Activated naive CD8-positive, alpha-beta T cell treated with anti-CD3 and anti-CD28 coated beads, Interleukin-2, amount 10 ng/mL, durations not matched to agents 7 days and 5 days (primary cell): Measurements from ENCODE around the gene CTSO. TPM values are rescaled to one million over a fixed set of nuclear protein-coding genes. Genes with fewer than 3 reads are reported as not detected.

Experiments
- ATAC-seq: fragments of 150-1000 bp; cut with Tn5 transposase; one replicate; pipeline ENCODE4 v1.10.0; 2021; ENCODE audit warnings: low read depth, moderate library complexity
- POLR2A ChIA-PET: fragments of 350-600 bp; sonication (Branson Sonifier 250); formaldehyde crosslinking; loops from one replicate; lab custom pipeline; 2021; ENCODE audit warnings: antibody characterized with exemption; lab: Charles Lee
- DNase-seq: peaks from one replicate; pipeline ENCODE4 v3.0.0; 2021
- H3K27ac Mint-ChIP-seq: one replicate; pipeline ENCODE4 v1.8.0; 2022; ENCODE audit warnings: mild to moderate bottlenecking, mixed read lengths
- H3K27me3 Mint-ChIP-seq: one replicate; pipeline ENCODE4 v1.8.0; 2022; ENCODE audit warnings: mild to moderate bottlenecking, moderate library complexity, mixed read lengths
- H3K36me3 Mint-ChIP-seq: one replicate; pipeline ENCODE4 v1.8.0; 2021; ENCODE audit warnings: mild to moderate bottlenecking, mixed read lengths
- H3K4me1 Mint-ChIP-seq: one replicate; pipeline ENCODE4 v1.8.0; 2021; ENCODE audit warnings: mixed read lengths
- H3K4me3 Mint-ChIP-seq: one replicate; pipeline ENCODE4 v1.8.0; 2022; ENCODE audit warnings: mild to moderate bottlenecking, moderate library complexity, mixed read lengths
- H3K9me3 Mint-ChIP-seq: one replicate; pipeline ENCODE4 v1.8.0; 2021; ENCODE audit warnings: mixed read lengths
- total RNA-seq, 2 experiments: library from RNA; stranded (reverse); gene quantifications; one replicate each; pipeline ENCODE4 v1.2.3, GENCODE V29; 2021

Gene CTSO
- total RNA-seq, 2 experiments from 2014 or later = 7.6 to 8.3 TPM

DNA sequence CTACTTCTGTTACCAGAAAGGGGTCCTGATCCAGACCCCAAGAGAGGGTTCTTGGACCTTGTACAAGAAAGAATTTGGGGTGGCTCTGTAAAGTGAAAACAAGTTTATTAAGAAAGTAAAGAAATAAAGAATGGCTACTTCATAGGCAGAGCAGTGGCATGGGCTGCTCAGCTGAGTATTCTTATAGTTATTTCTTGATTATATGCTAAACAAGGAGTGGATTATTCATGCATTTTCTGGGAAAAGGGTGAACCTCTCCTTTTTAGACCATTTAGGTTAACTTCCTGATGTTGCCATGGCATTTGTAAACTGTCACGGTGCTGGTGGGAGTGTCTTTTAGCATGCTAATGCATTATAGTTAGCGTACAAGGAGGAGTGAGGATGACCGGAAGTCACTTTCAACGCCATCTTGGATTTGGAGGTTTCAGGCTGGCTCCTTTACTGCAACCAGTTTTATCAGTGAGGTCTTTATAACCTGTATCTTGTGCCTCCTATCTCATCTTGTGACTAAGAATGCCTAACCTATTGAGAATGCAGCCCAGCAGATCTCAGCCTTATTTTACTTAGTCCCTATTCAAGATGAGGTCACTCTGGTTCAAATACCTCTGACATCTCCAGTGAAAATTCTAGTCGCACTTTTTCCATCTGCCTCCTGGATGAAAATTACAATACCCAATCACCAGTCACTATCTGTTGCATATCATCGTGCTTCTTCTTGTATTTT lies 65.7 kb downstream of the CTSO start:
- Mint-ChIP-seq H3K27ac (no peak overlapping the region), H3K27me3 (peaks cover 8% of the 10 kb centered on the region)
- POLR2A ChIA-PET = no interaction called here

DNA sequence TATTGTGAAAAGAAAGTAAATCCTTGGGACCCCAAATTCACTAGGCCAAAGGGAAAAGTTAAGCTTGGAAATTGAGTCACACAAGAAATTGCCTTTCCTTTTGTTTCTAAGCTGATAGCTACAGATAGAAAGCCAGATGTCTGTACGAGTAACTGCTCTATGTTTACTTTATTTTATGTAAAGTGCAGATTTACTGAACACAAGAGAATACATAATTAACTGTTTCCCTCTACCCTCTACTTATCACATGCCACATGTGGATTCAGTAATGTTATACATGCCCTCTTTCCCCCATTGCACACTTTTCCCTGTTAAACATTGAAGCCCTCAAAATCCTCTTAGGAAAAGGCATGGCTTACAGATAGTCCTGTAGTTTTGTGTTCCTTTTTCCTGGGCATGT lies 66.6 kb downstream of the CTSO start:
- ATAC-seq (no peak), DNase-seq (no peak)
- Mint-ChIP-seq H3K4me3 (no peak overlapping the region), H3K4me1 (no peaks in the 10 kb centered on the region), H3K27me3 (peaks cover 8% of the 10 kb centered on the region), H3K36me3 (no peaks in the 10 kb centered on the region), H3K9me3 (no peaks in the 10 kb centered on the region), H3K27ac (no peak overlapping the region)
- POLR2A ChIA-PET = no interaction called here

More for the DNA sequence above, 65.7 kb downstream of the CTSO start:
- peaks cover 3% of the 10 kb centered on the region for H3K9me3 Mint-ChIP-seq
- no peaks in the 10 kb centered on the region for H3K4me1 Mint-ChIP-seq
- DNase-seq (no peak), ATAC-seq (no peak)
- no peaks in the 10 kb centered on the region for H3K36me3 Mint-ChIP-seq
- no peak overlapping the region for H3K4me3 Mint-ChIP-seq

DNA sequence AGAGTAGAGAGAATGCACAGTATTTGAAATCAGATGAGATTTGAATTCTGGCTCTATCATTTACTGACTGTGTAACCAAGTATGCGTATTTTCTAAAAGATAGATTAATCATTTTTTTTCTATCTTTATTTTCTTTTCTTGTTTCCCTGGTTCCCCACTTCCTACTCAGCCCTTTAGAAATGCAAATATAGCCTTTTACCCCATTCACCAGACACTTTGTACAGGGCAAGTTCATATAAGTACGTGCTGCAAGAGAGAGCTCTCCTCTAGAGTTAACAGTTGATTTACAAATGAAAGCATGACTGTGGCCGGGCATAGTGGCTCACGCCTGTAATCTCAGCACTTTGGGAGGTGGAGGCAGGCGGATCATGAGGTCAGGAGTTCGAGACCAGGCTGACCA lies 68.0 kb downstream of the CTSO start:
- Mint-ChIP-seq H3K27ac (no peak overlapping the region), H3K9me3 (no peaks in the 10 kb centered on the region), H3K4me3 (no peak overlapping the region), H3K36me3 (no peaks in the 10 kb centered on the region), H3K4me1 (no peaks in the 10 kb centered on the region), H3K27me3 (peaks cover 6% of the 10 kb centered on the region)
- ATAC-seq (no peak), DNase-seq (no peak)
- POLR2A ChIA-PET = no interaction called here

DNA sequence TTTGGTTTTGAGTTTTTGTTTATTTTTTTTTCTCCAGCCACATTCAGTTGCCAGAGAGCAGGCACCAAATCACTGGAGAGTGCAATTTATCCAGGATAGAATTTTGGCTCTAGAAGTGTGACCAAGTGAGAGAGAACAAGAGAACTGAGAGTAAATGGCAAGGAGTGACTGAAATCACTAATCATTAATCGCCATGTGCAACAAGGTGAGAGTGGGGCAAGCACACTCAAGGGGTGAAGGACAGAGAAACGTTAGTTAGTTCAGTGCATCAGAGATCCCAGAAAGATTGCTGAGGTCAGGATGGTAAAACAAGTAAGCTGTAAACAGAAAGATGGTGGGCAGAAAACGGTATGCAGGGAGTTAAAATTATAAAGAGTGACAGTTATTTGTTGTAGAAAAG lies 69.8 kb downstream of the CTSO start:
- Mint-ChIP-seq H3K4me1 (no peaks in the 10 kb centered on the region), H3K36me3 (no peaks in the 10 kb centered on the region), H3K9me3 (no peaks in the 10 kb centered on the region), H3K4me3 (no peak overlapping the region), H3K27ac (no peak overlapping the region), H3K27me3 (peaks cover 3% of the 10 kb centered on the region)
- DNase-seq (no peak), ATAC-seq (no peak)
- POLR2A ChIA-PET = no interaction called here

DNA sequence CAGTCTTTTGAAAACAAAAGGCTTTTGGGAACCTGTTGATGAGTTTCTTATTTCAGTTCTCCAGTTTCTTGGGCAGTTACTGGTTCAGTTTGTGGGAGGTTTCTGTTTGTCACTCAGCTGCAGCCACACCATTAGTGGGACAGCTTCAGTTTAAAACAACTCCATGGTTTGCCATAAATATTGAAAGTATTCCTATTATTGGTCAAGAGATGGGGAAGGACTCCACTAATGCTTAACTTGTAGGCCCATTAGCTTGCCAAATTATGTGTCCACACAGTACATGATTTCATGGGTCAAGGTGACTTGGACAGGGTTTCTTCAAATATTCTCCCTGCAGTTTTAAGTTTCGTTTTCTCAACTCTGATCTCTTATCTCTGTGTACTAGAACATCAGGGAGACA lies 72.1 kb downstream of the CTSO start:
- DNase-seq (no peak), ATAC-seq (no peak)
- H3K27me3 Mint-ChIP-seq = peaks cover 3% of the 10 kb centered on the region
- H3K36me3 Mint-ChIP-seq = no peaks in the 10 kb centered on the region
- H3K27ac Mint-ChIP-seq = no peak overlapping the region
- no peaks in the 10 kb centered on the region for H3K9me3 Mint-ChIP-seq
- POLR2A ChIA-PET = no interaction called here
- H3K4me1 Mint-ChIP-seq = no peaks in the 10 kb centered on the region
- no peak overlapping the region for H3K4me3 Mint-ChIP-seq

DNA sequence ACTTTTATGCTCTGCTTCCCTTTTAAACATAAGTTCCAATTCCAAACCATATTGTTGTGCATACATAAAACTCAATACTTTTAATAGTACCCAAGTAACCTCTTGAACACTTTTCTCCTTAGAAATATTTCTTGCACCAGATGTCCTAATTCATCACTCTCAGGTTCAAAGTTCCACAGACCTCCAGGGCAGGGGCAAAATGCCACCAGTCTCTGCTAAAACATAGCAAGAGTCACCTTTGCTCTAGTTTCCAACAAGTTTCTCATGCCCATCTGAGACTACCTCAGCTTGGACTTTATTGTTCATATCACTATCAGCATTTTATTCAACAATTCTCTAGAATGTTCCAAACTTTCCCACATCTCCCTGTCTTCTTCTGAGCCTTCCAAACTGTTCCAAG lies 73.9 kb downstream of the CTSO start:
- no peak for DNase-seq
- no peaks in the 10 kb centered on the region for H3K4me1 Mint-ChIP-seq
- H3K9me3 Mint-ChIP-seq = no peaks in the 10 kb centered on the region
- no peak overlapping the region for H3K27ac Mint-ChIP-seq
- H3K36me3 Mint-ChIP-seq = no peaks in the 10 kb centered on the region
- H3K4me3 Mint-ChIP-seq = no peak overlapping the region
- ATAC-seq = no peak
- H3K27me3 Mint-ChIP-seq = peaks cover 3% of the 10 kb centered on the region
- POLR2A ChIA-PET = no interaction called here

DNA sequence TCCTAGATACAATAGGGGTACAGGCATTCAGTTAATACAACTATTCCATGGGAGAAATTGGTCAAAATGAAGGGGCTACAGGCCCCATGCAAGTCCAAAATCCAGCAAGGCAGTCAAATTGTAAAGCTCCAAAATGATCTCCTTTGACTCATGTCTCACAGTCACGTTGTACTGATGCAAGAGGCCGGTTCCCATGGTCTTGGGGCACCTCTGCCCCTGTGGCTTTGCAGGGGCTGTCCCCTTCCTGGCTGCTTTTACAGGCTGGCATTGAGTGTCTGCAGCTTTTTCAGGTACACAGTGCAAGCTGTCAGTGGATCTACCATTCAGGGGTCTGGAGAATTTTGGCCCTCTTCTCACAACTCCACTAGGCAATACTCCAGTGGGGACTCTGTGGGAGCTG lies 75.1 kb downstream of the CTSO start:
- Mint-ChIP-seq H3K27me3 (peaks cover 2% of the 10 kb centered on the region), H3K27ac (no peak overlapping the region), H3K4me3 (no peak overlapping the region), H3K4me1 (no peaks in the 10 kb centered on the region), H3K36me3 (no peaks in the 10 kb centered on the region), H3K9me3 (peaks cover 1% of the 10 kb centered on the region)
- POLR2A ChIA-PET = no interaction called here
- ATAC-seq (no peak), DNase-seq (no peak)

DNA sequence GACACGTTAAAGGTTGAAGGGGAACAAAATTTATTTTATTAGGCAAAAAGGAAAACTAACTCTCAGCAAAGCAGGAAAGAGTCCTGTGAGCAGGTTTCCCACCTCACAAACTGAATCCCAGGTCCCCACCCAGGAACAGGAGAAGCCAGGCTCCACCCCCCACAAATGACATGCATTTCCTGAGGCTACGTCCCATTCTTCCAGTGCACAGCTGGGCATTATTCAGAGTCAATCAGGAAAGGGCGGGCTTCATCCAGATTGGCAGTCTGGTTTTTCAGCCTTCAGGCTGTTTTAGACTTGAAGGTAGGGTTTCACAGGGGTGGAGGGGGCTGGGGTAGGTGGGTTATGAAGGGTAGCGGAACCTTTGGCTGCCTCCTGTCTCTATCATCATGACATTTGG lies 75.7 kb downstream of the CTSO start:
- DNase-seq = no peak
- Mint-ChIP-seq H3K4me3 (no peak overlapping the region), H3K4me1 (no peaks in the 10 kb centered on the region), H3K36me3 (no peaks in the 10 kb centered on the region), H3K9me3 (peaks cover 1% of the 10 kb centered on the region), H3K27ac (no peak overlapping the region), H3K27me3 (peaks cover 2% of the 10 kb centered on the region)
- ATAC-seq = no peak
- POLR2A ChIA-PET = no interaction called here

DNA sequence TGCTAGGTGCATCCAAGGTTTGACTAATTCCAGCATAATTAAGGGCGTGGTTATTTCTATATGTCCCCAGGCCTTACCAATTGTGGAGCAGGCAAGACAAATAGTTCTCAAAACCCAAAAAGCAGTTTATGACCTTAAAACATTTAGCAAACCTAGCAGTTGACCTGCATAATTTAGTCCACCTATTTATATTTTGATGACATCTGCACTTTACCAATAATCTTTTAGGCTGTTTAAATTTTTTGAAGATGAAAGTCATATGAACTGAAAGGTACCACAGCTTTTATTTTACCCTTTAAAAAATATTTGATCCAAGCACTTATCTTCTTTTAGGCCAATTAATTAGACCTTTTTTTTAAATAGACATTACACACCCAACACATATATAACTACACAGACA lies 77.8 kb downstream of the CTSO start:
- Mint-ChIP-seq H3K27ac (no peak overlapping the region), H3K4me3 (no peak overlapping the region), H3K36me3 (no peaks in the 10 kb centered on the region), H3K9me3 (peaks cover 1% of the 10 kb centered on the region), H3K27me3 (peaks cover 2% of the 10 kb centered on the region), H3K4me1 (no peaks in the 10 kb centered on the region)
- DNase-seq (no peak), ATAC-seq (no peak)
- POLR2A ChIA-PET = no interaction called here

Other genes with a start within 250 kb of the CTSO start
- gene GUCY1B1, start 194.8 kb downstream of the CTSO start, total RNA-seq = not detected
- gene ASIC5, start 87.6 kb downstream of the CTSO start, total RNA-seq = not detected
- not detected for gene TDO2, start 50.2 kb downstream of the CTSO start, total RNA-seq